22Rv1 (cell line): Measurements from ENCODE around the gene ZNF106.

Experiments
- H3K27ac ChIP-seq: fragments of 450-650 bp; 2 replicates; pipeline ENCODE4 v1.5.1; 2017
- CTCF ChIP-seq: fragments of 450-650 bp; IDR thresholded peaks from 2 replicates; pipeline ENCODE4 v1.5.1; 2017; ENCODE audit warnings: mild to moderate bottlenecking
- ZFX ChIP-seq: fragments of 450-650 bp; IDR thresholded peaks from 2 replicates; pipeline ENCODE4 v1.6.1; 2017; ENCODE audit warnings: antibody characterized with exemption, borderline replicate concordance

ZNF106 gene

GRCh38 chr15:42427429-42428223 lies 63.3 kb downstream of the ZNF106 start:
- TF ChIP-seq ZFX (no peak), CTCF (no peak)
- H3K27ac ChIP-seq: no peak overlapping the region

GRCh38 chr15:42421376-42421775 lies 69.6 kb downstream of the ZNF106 start:
- no peak for TF ChIP-seq ZFX
- TF ChIP-seq CTCF: no peak
- no peak overlapping the region for H3K27ac ChIP-seq

- no peak overlapping the region for H3K27ac ChIP-seq
- TF ChIP-seq CTCF: no peak
- no peak for TF ChIP-seq ZFX
These were observed 71.6 kb downstream of the ZNF106 start for GRCh38 chr15:42419369-42419768.

GRCh38 chr15:42413920-42414319 lies 77.0 kb downstream of the ZNF106 start:
- no peak overlapping the region for H3K27ac ChIP-seq
- TF ChIP-seq ZFX (no peak), CTCF (no peak)

- no peak for TF ChIP-seq CTCF
- TF ChIP-seq ZFX: no peak
- no peak overlapping the region for H3K27ac ChIP-seq
These were observed 79.1 kb downstream of the ZNF106 start for GRCh38 chr15:42411884-42412283.

GRCh38 chr15:42409011-42409410 lies 81.9 kb downstream of the ZNF106 start:
- no peak overlapping the region for H3K27ac ChIP-seq
- no peak for TF ChIP-seq ZFX
- TF ChIP-seq CTCF: no peak

GRCh38 chr15:42408178-42408577 lies 82.8 kb downstream of the ZNF106 start:
- no peak for TF ChIP-seq ZFX
- no peak for TF ChIP-seq CTCF
- H3K27ac ChIP-seq: no peak overlapping the region
